Fibroblast of lung (primary cell): ENCODE measurements around the gene IGFBP1.

Experiments used
- EZH2 ChIP-seq: IDR thresholded peaks from 2 replicates; pipeline ENCODE4 v1.5.1; 2012; ENCODE audit warnings: low read length, control low read depth, mild to moderate bottlenecking; ENCODE audit errors: missing control alignments
- TF ChIP-seq, protein P1 (sequence below), 2 donors: IDR thresholded peaks in 1 of 2; conservative IDR thresholded peaks in 1 of 2; 1 replicate in 1 of 2; 2 replicates in 1 of 2; pipeline ENCODE4 v1.5.1; 2011 to 2012; ENCODE audit warnings: low read length in 2 of 2, control low read depth in 1 of 2, inconsistent platforms in 1 of 2, low read depth in 1 of 2, mild to moderate bottlenecking in 1 of 2

DNA sequence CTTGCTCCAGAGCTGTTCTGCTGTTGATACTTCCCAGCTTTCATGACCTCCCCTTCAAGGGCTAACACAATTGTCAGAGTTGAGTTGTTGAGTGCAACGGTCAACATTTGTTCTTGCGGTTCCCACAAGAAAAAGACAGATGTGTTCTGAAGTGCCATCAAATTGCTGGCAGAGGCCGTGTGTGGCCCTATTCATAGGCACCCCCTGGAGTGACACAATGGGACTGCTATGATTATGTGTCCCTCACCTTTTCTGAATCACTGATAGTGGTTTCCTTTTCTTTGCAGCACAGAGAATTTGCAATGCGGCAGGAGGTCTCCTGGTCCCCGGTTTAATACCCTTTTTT, 5.8 kb upstream of the IGFBP1 start:
- TF ChIP-seq, protein P1, sequence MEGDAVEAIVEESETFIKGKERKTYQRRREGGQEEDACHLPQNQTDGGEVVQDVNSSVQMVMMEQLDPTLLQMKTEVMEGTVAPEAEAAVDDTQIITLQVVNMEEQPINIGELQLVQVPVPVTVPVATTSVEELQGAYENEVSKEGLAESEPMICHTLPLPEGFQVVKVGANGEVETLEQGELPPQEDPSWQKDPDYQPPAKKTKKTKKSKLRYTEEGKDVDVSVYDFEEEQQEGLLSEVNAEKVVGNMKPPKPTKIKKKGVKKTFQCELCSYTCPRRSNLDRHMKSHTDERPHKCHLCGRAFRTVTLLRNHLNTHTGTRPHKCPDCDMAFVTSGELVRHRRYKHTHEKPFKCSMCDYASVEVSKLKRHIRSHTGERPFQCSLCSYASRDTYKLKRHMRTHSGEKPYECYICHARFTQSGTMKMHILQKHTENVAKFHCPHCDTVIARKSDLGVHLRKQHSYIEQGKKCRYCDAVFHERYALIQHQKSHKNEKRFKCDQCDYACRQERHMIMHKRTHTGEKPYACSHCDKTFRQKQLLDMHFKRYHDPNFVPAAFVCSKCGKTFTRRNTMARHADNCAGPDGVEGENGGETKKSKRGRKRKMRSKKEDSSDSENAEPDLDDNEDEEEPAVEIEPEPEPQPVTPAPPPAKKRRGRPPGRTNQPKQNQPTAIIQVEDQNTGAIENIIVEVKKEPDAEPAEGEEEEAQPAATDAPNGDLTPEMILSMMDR (conservative IDR thresholded peaks at IDR 0.05 in 1 of 2, IDR thresholded peaks at IDR 0.05 in 1 of 2; ENCODE audit: low read depth in 1 of 2, low read length in 2 of 2): no peak
- TF ChIP-seq EZH2: no peak
